Endothelial cell of umbilical vein (primary cell): Measurements from ENCODE around the gene FBXL14. TPM values are rescaled to one million over a fixed set of nuclear protein-coding genes. Genes with fewer than 3 reads are reported as not detected.

Source experiments
- BruUV-seq: library from RNA; stranded (reverse); fragments of 400-500 nt; replicated peaks from 2 replicates; lab custom pipeline; 2021; lab: Mats Ljungman, UMichigan
- CTCF ChIA-PET: fragments of 300-600, 350-600 bp; sonication (Branson Sonifier 250); formaldehyde crosslinking; loops from one replicate; lab custom pipeline; 2021; ENCODE audit warnings: antibody characterized with exemption, inconsistent platforms; lab: Charles Lee
- POLR2A ChIA-PET: fragments of 300-600, 350-600 bp; sonication (Branson Sonifier 250); formaldehyde crosslinking; loops from one replicate; lab custom pipeline; 2021; ENCODE audit warnings: antibody characterized with exemption, inconsistent platforms; lab: Charles Lee
- DNase-seq: peaks from one replicate; pipeline ENCODE4 v3.0.0-alpha.2; 2011; ENCODE audit warnings: low read depth, low spot score
- FAIRE-seq: peaks from 2 replicates; lab custom pipeline; 2011; peaks lifted over from hg19 to GRCh38; lab: Jason Lieb, UNC
- H2AFZ ChIP-seq: 2 replicates; pipeline ENCODE4 v1.6.0; 2012; ENCODE audit warnings: low read depth, low read length, control low read depth, inconsistent platforms
- H3K27ac ChIP-seq: 2 replicates; pipeline ENCODE4 v1.5.1; 2011; ENCODE audit warnings: low read depth, mild to moderate bottlenecking, control low read depth, low read length, moderate library complexity; ENCODE audit not compliant: insufficient read depth
- H3K27me3 ChIP-seq, 2 experiments: 2 replicates each; pipeline versions ENCODE4 v1.6.0 to v1.6.1; 2011; ENCODE audit warnings: low read length in 2 of 2, mixed read lengths in 1 of 2; ENCODE audit not compliant: control insufficient read depth in 2 of 2, insufficient read depth in 2 of 2
- H3K36me3 ChIP-seq, 2 experiments: 2 replicates in 1 of 2; 3 replicates in 1 of 2; pipeline ENCODE4 v1.5.1; 2011; ENCODE audit warnings: low read length in 2 of 2, mild to moderate bottlenecking in 1 of 2, moderate library complexity in 1 of 2; ENCODE audit not compliant: control insufficient read depth in 2 of 2, insufficient read depth in 2 of 2; ENCODE audit errors: extremely low read depth in 1 of 2
- H3K4me1 ChIP-seq: 3 replicates; pipeline ENCODE4 v1.5.1; 2011; ENCODE audit warnings: mild to moderate bottlenecking, low read length; ENCODE audit not compliant: control insufficient read depth, insufficient read depth; ENCODE audit errors: extremely low read depth
- H3K4me2 ChIP-seq: 2 replicates; pipeline ENCODE4 v1.6.1; 2011; ENCODE audit warnings: low read length, control low read depth, mixed read lengths; ENCODE audit not compliant: insufficient read depth
- H3K4me3 ChIP-seq, 3 experiments: fragments of 200-600 bp in 1 of 3; sonication (generic), shearing (Covaris generic) in 1 of 3; replicated peaks in 1 of 3; 2 replicates each; pipeline ENCODE4 v1.5.1; 2011 to 2016; ENCODE audit warnings: control low read depth in 3 of 3, low read length in 3 of 3, mild to moderate bottlenecking in 2 of 3, inconsistent platforms in 1 of 3, low read depth in 1 of 3, moderate library complexity in 1 of 3; ENCODE audit not compliant: insufficient read depth in 1 of 3
- H3K79me2 ChIP-seq: 2 replicates; pipeline ENCODE4 v1.6.0; 2012; ENCODE audit warnings: low read length, inconsistent platforms; ENCODE audit not compliant: control insufficient read depth, insufficient read depth
- H3K9ac ChIP-seq: replicated peaks from 2 replicates; pipeline ENCODE3; 2011; ENCODE audit warnings: low read length, control low read depth; ENCODE audit not compliant: insufficient read depth; ENCODE audit errors: extremely low read depth
- H3K9me1 ChIP-seq: replicated peaks from 3 replicates; pipeline ENCODE4 v1.6.0; 2011; ENCODE audit warnings: mild to moderate bottlenecking, low read length; ENCODE audit not compliant: control insufficient read depth, insufficient read depth; ENCODE audit errors: extremely low read depth
- H3K9me3 ChIP-seq: replicated peaks from 2 replicates; pipeline ENCODE4 v1.5.1; 2012; ENCODE audit warnings: low read length, inconsistent platforms; ENCODE audit not compliant: control insufficient read depth, insufficient read depth
- H4K20me1 ChIP-seq: replicated peaks from 2 replicates; pipeline ENCODE3; 2011; ENCODE audit warnings: mild to moderate bottlenecking, low read length; ENCODE audit not compliant: control insufficient read depth, insufficient read depth; ENCODE audit errors: extremely low read depth
- CTCF ChIP-seq, 2 donors: IDR thresholded peaks; 1 replicate in 1 of 2; 2 replicates in 1 of 2; pipeline ENCODE4 v1.5.1; 2011; ENCODE audit warnings: low read length in 2 of 2, mild to moderate bottlenecking in 2 of 2, moderate library complexity in 2 of 2, control low read depth in 1 of 2, inconsistent platforms in 1 of 2, low read depth in 1 of 2; ENCODE audit not compliant: insufficient read depth in 1 of 2; ENCODE audit errors: extremely low read depth in 1 of 2
- EZH2 ChIP-seq: IDR thresholded peaks from 2 replicates; pipeline ENCODE4 v1.6.1; 2012; ENCODE audit warnings: borderline replicate concordance, low read depth, mild to moderate bottlenecking, moderate library complexity, low read length, inconsistent platforms; ENCODE audit not compliant: severe bottlenecking
- GATA2 ChIP-seq: IDR thresholded peaks from 2 replicates; pipeline ENCODE4 v1.7.0; 2011; ENCODE audit warnings: low read depth, mild to moderate bottlenecking, moderate library complexity, mixed read lengths, low read length; ENCODE audit not compliant: insufficient read length, insufficient read depth
- JUN ChIP-seq: IDR thresholded peaks from 2 replicates; pipeline ENCODE4 v1.6.1; 2011; ENCODE audit warnings: borderline replicate concordance, low read depth; ENCODE audit not compliant: insufficient read length, insufficient read depth
- MYC ChIP-seq: IDR thresholded peaks from one replicate; pipeline ENCODE4 v1.6.1; 2011; ENCODE audit warnings: mild to moderate bottlenecking, low read depth, low read length
- dilution Hi-C: fragments of 300-500 bp; cut with MboI; formaldehyde crosslinking; loops from one replicate; pipeline ENCODE4 v1.15.0; 2019; ENCODE audit warnings: low sequenced_read_pairs; ENCODE audit not compliant: extremely low pct_ligation_motif_present
- intact Hi-C: fragments of 100-400 bp; cut with micrococcal nuclease; formaldehyde crosslinking; loops from one replicate; pipeline ENCODE4 v1.10.0; 2022
- polyA plus RNA-seq, 4 experiments: library from polyadenylated mRNA; depleted of rRNA in 3 of 4; stranded (reverse) in 3 of 4; unstranded in 1 of 4; fragments of >200 nt; gene quantifications; 2 replicates each; pipeline versions ENCODE4 v1.2.1 to v1.2.3, GENCODE V29; 2011 to 2012; ENCODE audit warnings: missing spikeins in 1 of 4
- total RNA-seq: library from RNA; stranded (reverse); gene quantifications from 2 replicates; pipeline ENCODE4 v1.2.3, GENCODE V29; 2021
- TF ChIP-seq, protein P1 (sequence below): IDR thresholded peaks from 2 replicates; pipeline ENCODE4 v1.6.1; 2011; ENCODE audit not compliant: insufficient read depth, insufficient read length

The FBXL14 gene
- total and polyA plus RNA-seq, 2 donors (not counting 3 experiments of a cell fraction or from before 2014, with no cell fraction given): 11.3 to 15.7 TPM

- ChIA-PET POLR2A (interaction anchor here (0.9 kb wide), 1 partner anchor 156 kb away, joined by 3 read pairs; no protein-coding TSS in a partner anchor), CTCF (interaction anchor here (0.6 to 6.2 kb wide), 32 partner anchors 10 to 1084 kb away, joined by 3 to 185 read pairs (median 4); partner anchors contain the start of gene ADIPOR2)
- no TSS peak for BruUV-seq
- Histone ChIP-seq H3K36me3 (no peaks in the 10 kb centered on the region), H3K27me3 (peaks cover 36 to 42% of the 10 kb centered on the region in 2 experiments), H3K9ac (no peak overlapping the region), H3K4me3 (no peak overlapping the region), H4K20me1 (no peaks in the 10 kb centered on the region), H3K4me2 (no peak overlapping the region), H3K79me2 (no peaks in the 10 kb centered on the region), H3K27ac (no peak overlapping the region), H3K4me1 (peaks cover 5% of the 10 kb centered on the region), H3K9me3 (no peaks in the 10 kb centered on the region), H3K9me1 (no peaks in the 10 kb centered on the region), H2AFZ (no peak overlapping the region)
- TF ChIP-seq MYC: no peak
- TF ChIP-seq CTCF (IDR thresholded peaks at IDR 0.05; ENCODE audit: extremely low read depth in 1 of 2, insufficient read depth in 1 of 2, low read depth in 1 of 2, low read length in 2 of 2): peak; percentile 85 to 87
- TF ChIP-seq EZH2: peak; percentile 52
- TF ChIP-seq JUN: no peak
- no peak for TF ChIP-seq GATA2
- TF ChIP-seq, protein P1, sequence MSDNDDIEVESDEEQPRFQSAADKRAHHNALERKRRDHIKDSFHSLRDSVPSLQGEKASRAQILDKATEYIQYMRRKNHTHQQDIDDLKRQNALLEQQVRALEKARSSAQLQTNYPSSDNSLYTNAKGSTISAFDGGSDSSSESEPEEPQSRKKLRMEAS: no peak
- peak; percentile 65 for DNase-seq
- dilution Hi-C loops (loop anchor here (25.0 kb wide), 1 partner anchor 303 kb away; no protein-coding TSS in a partner anchor), intact Hi-C loops (loop anchor here (1.0 to 5.0 kb wide), 3 partner anchors 157 to 948 kb away; no protein-coding TSS in a partner anchor)
- FAIRE-seq: peak; percentile 84
These were observed 40.3 kb upstream of the FBXL14 start for GRCh38 chr12:1634590-1635191.
